Measurements from ENCODE around the gene CHST13. TPM values are rescaled to one million over a fixed set of nuclear protein-coding genes. Genes with fewer than 3 reads are reported as not detected.

The CHST13 gene
- total RNA-seq, 3 donors from 2014 or later (not counting 1 experiment from before 2014, with no cell fraction given): 0.19 to 0.20 TPM; not detected in 1

DNA sequence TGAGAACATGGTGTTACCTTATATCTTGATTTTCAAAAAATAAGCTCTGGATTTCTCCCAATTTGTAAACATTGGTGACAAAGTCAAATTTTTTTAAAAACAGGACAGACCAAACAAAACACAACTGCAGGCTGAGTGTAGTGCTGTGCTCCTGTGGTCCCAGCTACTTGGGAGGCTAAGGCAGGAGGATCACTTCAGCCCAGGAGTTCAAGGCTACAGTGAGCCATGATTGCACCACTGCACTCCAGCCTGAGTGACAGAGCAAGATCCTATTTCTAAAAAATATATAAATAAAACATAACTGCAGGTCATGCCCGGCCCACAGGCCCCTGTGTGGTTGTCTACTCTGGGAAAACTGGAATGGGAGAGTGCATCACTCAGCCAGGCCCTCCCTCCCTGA is 44.3 kb upstream of the CHST13 start:
- Histone ChIP-seq H3K9me3 (ENCODE audit: control insufficient read depth, insufficient read depth, low read length) (no peaks in the 10 kb centered on the region), H3K4me3 (ENCODE audit: low read length) (no peak overlapping the region), H3K4me1 (ENCODE audit: control insufficient read depth, insufficient read depth, low read length) (peaks cover 11% of the 10 kb centered on the region), H3K27ac (ENCODE audit: low read length) (no peak overlapping the region), H3K36me3 (ENCODE audit: control insufficient read depth, insufficient read depth, low read length) (no peaks in the 10 kb centered on the region), H3K27me3 (ENCODE audit: control insufficient read depth, insufficient read depth, low read length) (no peaks in the 10 kb centered on the region)
- Mint-ChIP-seq H3K36me3 (no peaks in the 10 kb centered on the region), H3K27me3 (ENCODE audit: low read depth in 2 of 2) (no peaks in the 10 kb centered on the region), H3K9me3 (no peaks in the 10 kb centered on the region), H3K27ac (no peak overlapping the region), H3K4me3 (no peak overlapping the region), H3K4me1 (peaks cover 2 to 15% of the 10 kb centered on the region in 2 donors)
- no peak for ATAC-seq
- no peak for DNase-seq
- WGBS (ENCODE audit: insufficient coverage): 89% methylated on average over 1 of the region's 1 CpG
- intact Hi-C loops (cut with micrococcal nuclease): loop anchor here (5.0 kb wide), 1 partner anchor 562 kb away; no protein-coding TSS in a partner anchor
- TF ChIP-seq, protein P1, sequence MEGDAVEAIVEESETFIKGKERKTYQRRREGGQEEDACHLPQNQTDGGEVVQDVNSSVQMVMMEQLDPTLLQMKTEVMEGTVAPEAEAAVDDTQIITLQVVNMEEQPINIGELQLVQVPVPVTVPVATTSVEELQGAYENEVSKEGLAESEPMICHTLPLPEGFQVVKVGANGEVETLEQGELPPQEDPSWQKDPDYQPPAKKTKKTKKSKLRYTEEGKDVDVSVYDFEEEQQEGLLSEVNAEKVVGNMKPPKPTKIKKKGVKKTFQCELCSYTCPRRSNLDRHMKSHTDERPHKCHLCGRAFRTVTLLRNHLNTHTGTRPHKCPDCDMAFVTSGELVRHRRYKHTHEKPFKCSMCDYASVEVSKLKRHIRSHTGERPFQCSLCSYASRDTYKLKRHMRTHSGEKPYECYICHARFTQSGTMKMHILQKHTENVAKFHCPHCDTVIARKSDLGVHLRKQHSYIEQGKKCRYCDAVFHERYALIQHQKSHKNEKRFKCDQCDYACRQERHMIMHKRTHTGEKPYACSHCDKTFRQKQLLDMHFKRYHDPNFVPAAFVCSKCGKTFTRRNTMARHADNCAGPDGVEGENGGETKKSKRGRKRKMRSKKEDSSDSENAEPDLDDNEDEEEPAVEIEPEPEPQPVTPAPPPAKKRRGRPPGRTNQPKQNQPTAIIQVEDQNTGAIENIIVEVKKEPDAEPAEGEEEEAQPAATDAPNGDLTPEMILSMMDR (IDR thresholded peaks at IDR 0.05): no peak

DNA sequence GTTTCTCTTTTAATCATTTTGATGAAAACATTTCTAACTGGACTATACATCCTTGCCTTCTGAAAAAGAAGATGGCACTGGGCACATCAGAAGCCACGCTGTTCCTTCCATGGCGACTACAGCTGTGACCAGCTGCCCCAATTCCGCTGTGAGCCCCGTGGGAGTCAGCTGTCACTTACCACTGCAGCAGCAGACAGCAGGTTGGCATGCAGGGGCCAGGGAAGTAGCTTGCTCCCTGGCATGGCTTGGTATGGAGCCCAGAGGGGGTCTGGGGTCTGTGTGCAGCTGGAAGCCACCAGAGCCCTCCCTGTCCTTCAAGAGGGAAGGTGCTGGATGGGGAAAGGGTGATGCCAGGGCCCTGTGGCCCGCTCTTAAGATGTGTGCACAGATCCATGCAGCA is 43.7 kb upstream of the CHST13 start:
- Mint-ChIP-seq H3K27ac (no peak overlapping the region), H3K4me3 (no peak overlapping the region), H3K9me3 (no peaks in the 10 kb centered on the region), H3K36me3 (no peaks in the 10 kb centered on the region), H3K27me3 (ENCODE audit: low read depth in 2 of 2) (no peaks in the 10 kb centered on the region), H3K4me1 (peaks cover 0 to 12% of the 10 kb centered on the region in 2 donors)
- DNase-seq (no peak), ATAC-seq (no peak)
- TF ChIP-seq, protein P1 (IDR thresholded peaks at IDR 0.05): no peak
- WGBS (ENCODE audit: insufficient coverage): 85% methylated on average over 5 of the region's 5 CpGs
- intact Hi-C loops (cut with micrococcal nuclease): no loop called here
- no peaks in the 10 kb centered on the region for H3K36me3 ChIP-seq (ENCODE audit: control insufficient read depth, insufficient read depth, low read length)
- no peaks in the 10 kb centered on the region for H3K27me3 ChIP-seq (ENCODE audit: control insufficient read depth, insufficient read depth, low read length)
- no peak overlapping the region for H3K4me3 ChIP-seq (ENCODE audit: low read length)
- H3K4me1 ChIP-seq (ENCODE audit: control insufficient read depth, insufficient read depth, low read length): peaks cover 7% of the 10 kb centered on the region
- H3K27ac ChIP-seq (ENCODE audit: low read length): no peak overlapping the region
- no peaks in the 10 kb centered on the region for H3K9me3 ChIP-seq (ENCODE audit: control insufficient read depth, insufficient read depth, low read length)

DNA sequence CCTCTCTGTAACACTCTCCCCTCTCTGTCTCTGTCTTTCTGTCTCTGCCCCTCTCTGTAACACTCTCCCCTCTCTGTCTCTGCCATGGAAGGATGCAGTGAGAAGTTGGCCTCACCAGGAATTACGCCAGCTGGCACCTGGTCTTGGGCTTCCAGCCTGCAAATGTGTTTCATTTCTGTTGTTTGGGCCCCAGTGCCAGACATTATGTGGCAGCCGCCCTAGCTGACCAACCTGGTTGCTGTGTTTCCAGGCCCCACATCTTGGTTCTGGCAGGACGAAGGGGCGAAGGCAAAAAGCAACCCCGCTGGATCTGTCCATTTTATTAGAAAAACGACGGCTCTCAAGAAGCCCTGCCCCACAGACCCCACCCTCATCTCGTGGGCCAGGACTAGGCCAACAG is 43.1 kb upstream of the CHST13 start:
- 87% methylated on average over 8 of the region's 8 CpGs for WGBS (ENCODE audit: insufficient coverage)
- Mint-ChIP-seq H3K9me3 (no peaks in the 10 kb centered on the region), H3K27ac (no peak overlapping the region)

More for the DNA sequence above, 43.1 kb upstream of the CHST13 start:
- Histone ChIP-seq H3K27ac (ENCODE audit: low read length) (no peak overlapping the region), H3K9me3 (ENCODE audit: control insufficient read depth, insufficient read depth, low read length) (no peaks in the 10 kb centered on the region), H3K4me3 (ENCODE audit: low read length) (no peak overlapping the region), H3K36me3 (ENCODE audit: control insufficient read depth, insufficient read depth, low read length) (no peaks in the 10 kb centered on the region), H3K27me3 (ENCODE audit: control insufficient read depth, insufficient read depth, low read length) (no peaks in the 10 kb centered on the region), H3K4me1 (ENCODE audit: control insufficient read depth, insufficient read depth, low read length) (peaks cover 7% of the 10 kb centered on the region)
- Mint-ChIP-seq H3K27me3 (ENCODE audit: low read depth in 2 of 2) (no peaks in the 10 kb centered on the region), H3K4me3 (no peak overlapping the region), H3K36me3 (no peaks in the 10 kb centered on the region), H3K4me1 (peaks cover 0 to 12% of the 10 kb centered on the region in 2 donors)
- TF ChIP-seq, protein P1 (IDR thresholded peaks at IDR 0.05): no peak
- intact Hi-C loops (cut with micrococcal nuclease): no loop called here
- ATAC-seq: no peak
- no peak for DNase-seq

All from natural killer cell (primary cell).